GM10266 (cell line): ENCODE measurements around the gene CAB39L.

Experiments
- DNase-seq: peaks from one replicate; pipeline ENCODE4 v3.0.0; 2012; ENCODE audit errors: extremely low spot score
- CTCF ChIP-seq: IDR thresholded peaks from 2 replicates; pipeline ENCODE4 v1.5.1; 2012; ENCODE audit warnings: mild to moderate bottlenecking, low read depth; ENCODE audit not compliant: control insufficient read depth, insufficient read depth; ENCODE audit errors: missing control alignments

The CAB39L gene

DNA sequence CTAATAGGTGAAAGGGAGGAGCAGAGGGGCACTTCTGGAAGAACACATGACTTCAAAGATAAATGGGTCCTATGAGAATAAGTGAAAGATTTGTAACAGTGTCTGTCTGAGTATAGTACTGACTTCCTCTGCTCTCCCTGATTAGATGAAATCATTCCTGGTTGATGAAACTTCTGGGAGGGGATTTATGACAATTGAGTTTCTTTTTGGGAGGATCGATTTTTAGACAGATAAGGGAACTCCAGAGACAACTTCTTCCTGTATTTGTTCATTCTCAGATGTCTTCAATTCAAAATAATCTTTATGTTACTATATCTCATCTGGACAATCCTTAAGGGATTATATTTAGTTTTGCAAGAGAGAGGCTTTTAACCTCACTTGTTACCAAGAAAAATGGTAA is 20.2 kb upstream of the CAB39L start:
- TF ChIP-seq CTCF: no peak
- DNase-seq: no peak

- no peak for TF ChIP-seq CTCF
- DNase-seq: no peak
These were observed 15.7 kb upstream of the CAB39L start for GRCh38 chr13:49459580-49459979.

DNA sequence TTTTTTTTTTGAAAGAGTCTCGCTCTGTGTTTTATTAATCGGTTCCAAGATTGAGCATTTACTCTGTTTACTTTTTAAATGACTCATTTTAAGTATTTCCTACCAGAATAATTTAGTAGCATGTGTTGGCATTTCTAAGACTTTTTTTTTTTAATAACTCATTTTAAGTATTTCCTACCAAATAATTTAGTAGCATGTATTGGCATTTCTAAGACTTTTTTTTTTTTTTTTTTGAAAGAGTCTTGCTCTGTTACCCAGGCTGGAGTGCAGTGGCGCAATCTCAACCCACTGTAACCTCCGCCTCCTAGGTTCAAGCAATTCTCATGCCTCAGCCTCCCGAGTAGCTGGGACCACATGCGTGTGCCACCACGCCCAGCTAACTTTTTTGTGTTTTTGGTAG is 13.4 kb upstream of the CAB39L start:
- no peak for DNase-seq
- TF ChIP-seq CTCF: no peak

DNA sequence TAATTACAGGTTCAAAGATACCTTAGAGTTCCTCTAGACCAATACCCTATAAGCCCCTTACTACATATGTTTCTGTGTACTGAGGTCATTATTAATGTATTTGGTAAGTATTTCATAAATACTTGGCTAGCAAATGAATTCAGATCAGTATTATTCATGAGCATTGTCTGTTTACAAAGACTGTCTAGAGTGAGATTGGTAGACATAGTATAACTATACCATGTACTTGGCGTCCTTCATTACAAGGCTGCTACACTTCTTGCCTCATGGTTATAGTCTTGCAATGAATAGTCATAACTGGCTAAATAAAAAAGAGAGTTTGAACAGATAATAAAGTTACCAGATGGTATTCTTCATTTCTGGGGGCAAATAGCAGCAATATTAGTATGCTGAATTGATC is 12.3 kb upstream of the CAB39L start:
- TF ChIP-seq CTCF: no peak
- no peak for DNase-seq

- no peak for TF ChIP-seq CTCF
These were observed 11.1 kb upstream of the CAB39L start for GRCh38 chr13:49455007-49455398.

GRCh38 chr13:49454388-49455006 is 10.6 kb upstream of the CAB39L start:
- TF ChIP-seq CTCF: no peak
- peak; percentile 53 for DNase-seq

More at GRCh38 chr13:49455007-49455398, 11.1 kb upstream of the CAB39L start:
- DNase-seq: no peak

- TF ChIP-seq CTCF: no peak
- DNase-seq: no peak
These were observed 9.6 kb upstream of the CAB39L start for GRCh38 chr13:49453465-49453864.
